ENCODE data around the gene FXYD1. TPM values are rescaled to one million over a fixed set of nuclear protein-coding genes. Genes with fewer than 3 reads are reported as not detected.
A peak's percentile ranks its signal among the peaks of the same experiment; 100 is the strongest.

The FXYD1 gene
- total RNA-seq, 1 experiment from 2014 or later: not detected

DNA sequence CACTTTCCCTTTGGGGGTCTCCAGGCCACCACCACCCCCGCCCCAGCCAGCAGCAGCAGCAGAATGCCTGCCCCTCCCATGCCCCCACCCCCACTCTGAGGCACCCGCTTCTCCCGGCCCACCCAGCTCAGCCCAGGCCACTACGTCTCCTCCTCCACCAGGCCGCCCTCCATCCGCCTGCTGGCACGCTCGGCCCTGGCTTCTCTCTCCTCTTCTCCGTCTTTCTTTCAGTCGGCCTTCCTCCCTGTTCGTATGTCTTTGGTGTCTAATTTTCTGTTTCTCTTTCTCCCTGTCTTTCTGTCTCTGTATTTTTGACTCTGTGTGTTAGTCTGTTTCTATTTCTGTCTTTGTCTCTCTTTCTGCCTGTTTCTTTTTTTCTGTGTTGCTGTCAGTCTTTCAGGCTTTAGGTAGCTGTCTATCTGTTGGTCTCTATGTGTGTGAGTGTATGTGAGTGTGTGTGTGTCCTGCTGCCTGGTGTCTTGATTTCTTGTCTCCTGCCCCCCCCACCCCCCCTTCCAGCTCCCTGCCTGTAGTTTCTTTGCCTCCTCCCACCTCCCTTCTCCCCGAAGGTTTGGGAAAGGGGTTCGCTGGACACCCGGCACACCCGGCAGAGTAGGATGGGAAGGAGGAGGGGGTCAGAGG is 3.9 kb upstream of the FXYD1 start, which contains the start of gene LGI4:
Gene LGI4 (minus strand): TSS at position 459 of the 642 bp plus-strand sequence. CDS start 379 bp downstream, at position 80.
- in situ Hi-C loops (cut with HindIII; ENCODE audit: low pct_unique_long_range_greater_than_20kb, low sequenced_read_pairs): no loop called here
- DNase-seq (ENCODE audit: low read depth, low spot score): no peak

DNA sequence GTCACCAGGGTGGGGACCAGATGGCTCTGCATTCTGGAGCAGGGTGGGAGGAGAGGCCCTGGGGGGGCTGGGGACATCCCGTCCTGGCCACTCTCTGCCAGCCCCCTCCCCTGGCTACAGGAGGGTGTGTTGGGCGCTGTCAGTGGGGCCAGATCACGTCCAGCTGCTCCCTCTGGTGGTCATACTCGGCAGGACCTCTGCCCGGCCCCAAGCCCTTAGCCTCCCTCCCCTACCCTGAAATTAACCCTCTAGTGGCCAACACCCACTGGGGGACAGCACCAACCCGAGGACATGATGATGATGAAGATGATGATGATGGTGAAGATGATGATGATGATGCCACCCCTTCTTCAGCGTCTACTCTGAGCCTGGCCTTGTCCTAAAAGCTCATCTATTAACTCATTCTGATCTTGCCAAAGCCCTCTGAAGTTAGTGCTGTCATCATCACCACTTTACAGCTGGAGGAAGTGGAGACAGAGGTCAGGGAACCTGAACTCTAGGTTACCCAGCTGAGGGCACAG is 3.2 kb upstream of the FXYD1 start:
- DNase-seq (ENCODE audit: low read depth, low spot score): peak; percentile 79
- in situ Hi-C loops (cut with HindIII; ENCODE audit: low pct_unique_long_range_greater_than_20kb, low sequenced_read_pairs): no loop called here

GRCh38 chr19:35136231-35136630 is 2.4 kb upstream of the FXYD1 start:
- in situ Hi-C loops (cut with HindIII; ENCODE audit: low pct_unique_long_range_greater_than_20kb, low sequenced_read_pairs): no loop called here
- no peak for DNase-seq (ENCODE audit: low read depth, low spot score)

- no peak for DNase-seq (ENCODE audit: low read depth, low spot score)
- in situ Hi-C loops (cut with HindIII; ENCODE audit: low pct_unique_long_range_greater_than_20kb, low sequenced_read_pairs): no loop called here
Observed at GRCh38 chr19:35136977-35137702, 1.5 kb upstream of the FXYD1 start.

DNA sequence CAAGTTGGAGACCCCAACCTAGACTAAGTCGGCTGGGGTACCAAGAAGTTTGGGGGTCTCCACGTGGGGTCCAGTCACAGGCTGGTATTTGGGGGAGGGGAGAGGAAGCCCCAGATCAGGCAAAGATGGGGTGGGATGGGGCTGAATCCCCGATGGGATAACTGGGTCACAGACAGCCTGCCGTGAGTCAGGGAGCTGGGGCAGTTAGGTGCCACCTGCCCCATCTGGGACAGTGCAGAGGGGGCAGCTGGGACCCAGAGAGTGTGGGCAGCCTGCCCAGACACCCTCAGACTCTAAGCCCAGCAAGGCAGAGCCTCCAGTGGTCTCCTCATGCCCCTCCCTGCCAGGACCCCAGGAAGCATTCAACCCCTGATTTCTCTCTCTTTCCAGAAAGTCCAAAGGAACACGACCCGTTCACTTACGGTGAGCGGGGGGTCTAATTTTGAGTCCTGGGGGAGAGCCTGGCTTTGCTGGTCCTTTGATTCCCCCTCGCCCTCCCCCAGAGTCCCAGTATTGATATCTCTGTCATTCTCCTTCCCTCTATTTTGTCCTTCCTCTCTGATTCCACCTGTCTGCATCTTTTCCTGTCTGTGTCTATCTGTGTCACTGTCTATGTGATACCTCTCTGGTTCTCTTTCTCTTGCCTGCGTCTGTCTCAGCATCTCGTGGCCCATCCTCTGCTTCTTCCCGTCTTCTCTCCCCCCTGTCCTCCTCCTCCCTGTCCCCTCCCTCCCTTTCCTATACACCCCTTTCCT is 1.8 kb downstream of the FXYD1 start:
- in situ Hi-C loops (cut with HindIII; ENCODE audit: low pct_unique_long_range_greater_than_20kb, low sequenced_read_pairs): no loop called here
- no peak for DNase-seq (ENCODE audit: low read depth, low spot score)

- DNase-seq (ENCODE audit: low read depth, low spot score): peak; percentile 89
- in situ Hi-C loops (cut with HindIII; ENCODE audit: low pct_unique_long_range_greater_than_20kb, low sequenced_read_pairs): no loop called here
Observed at GRCh38 chr19:35140962-35141836, 2.6 kb downstream of the FXYD1 start.

- no peak for DNase-seq (ENCODE audit: low read depth, low spot score)
- in situ Hi-C loops (cut with HindIII; ENCODE audit: low pct_unique_long_range_greater_than_20kb, low sequenced_read_pairs): no loop called here
Observed at GRCh38 chr19:35141837-35142605, 3.4 kb downstream of the FXYD1 start.

DNA sequence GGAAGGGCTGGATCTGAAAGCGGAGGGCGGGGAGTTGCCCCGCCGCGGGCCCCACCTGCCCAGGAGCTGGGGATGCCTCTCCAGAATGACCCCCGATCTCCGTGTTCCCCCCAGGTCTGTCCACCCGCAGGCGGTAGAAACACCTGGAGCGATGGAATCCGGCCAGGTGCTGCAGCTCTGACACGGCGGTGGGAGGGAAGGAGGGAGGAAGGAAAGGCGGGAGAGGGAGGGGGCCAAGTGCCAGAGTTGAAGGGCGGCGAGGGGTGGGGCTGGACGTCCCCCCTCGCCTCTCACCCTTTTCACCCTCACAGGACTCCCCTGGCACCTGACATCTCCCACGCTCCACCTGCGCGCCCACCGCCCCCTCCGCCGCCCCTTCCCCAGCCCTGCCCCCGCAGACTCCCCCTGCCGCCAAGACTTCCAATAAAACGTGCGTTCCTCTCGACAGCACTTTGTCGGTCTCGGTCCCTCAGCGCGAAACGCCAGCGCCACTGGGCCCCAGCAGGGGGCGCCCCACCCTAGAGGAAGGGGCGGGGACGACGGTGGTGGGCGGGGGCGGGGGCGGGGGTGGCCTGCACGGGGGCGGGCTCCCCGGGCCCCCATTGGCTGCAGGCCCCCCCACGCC is 4.1 kb downstream of the FXYD1 start:
- peak; percentile 54 for DNase-seq (ENCODE audit: low read depth, low spot score)
- in situ Hi-C loops (cut with HindIII; ENCODE audit: low pct_unique_long_range_greater_than_20kb, low sequenced_read_pairs): no loop called here

- no peak for DNase-seq (ENCODE audit: low read depth, low spot score)
- in situ Hi-C loops (cut with HindIII; ENCODE audit: low pct_unique_long_range_greater_than_20kb, low sequenced_read_pairs): no loop called here
Observed at GRCh38 chr19:35143231-35143715, 4.6 kb downstream of the FXYD1 start, which contains the start of gene FXYD7. Gene FXYD7, plus strand, starts transcription at chr19:35143255. Its CDS starts 79 bp downstream, at chr19:35143334.

- in situ Hi-C loops (cut with HindIII; ENCODE audit: low pct_unique_long_range_greater_than_20kb, low sequenced_read_pairs): no loop called here
- no peak for DNase-seq (ENCODE audit: low read depth, low spot score)
Observed at GRCh38 chr19:35143818-35144217, 5.2 kb downstream of the FXYD1 start.

- DNase-seq (ENCODE audit: low read depth, low spot score): no peak
- in situ Hi-C loops (cut with HindIII; ENCODE audit: low pct_unique_long_range_greater_than_20kb, low sequenced_read_pairs): no loop called here
Observed at GRCh38 chr19:35144259-35144599, 5.6 kb downstream of the FXYD1 start.

GRCh38 chr19:35144600-35145436 is 6.2 kb downstream of the FXYD1 start:
- DNase-seq (ENCODE audit: low read depth, low spot score): peak; percentile 40
- in situ Hi-C loops (cut with HindIII; ENCODE audit: low pct_unique_long_range_greater_than_20kb, low sequenced_read_pairs): no loop called here

GRCh38 chr19:35146746-35147459 is 8.3 kb downstream of the FXYD1 start:
- in situ Hi-C loops (cut with HindIII; ENCODE audit: low pct_unique_long_range_greater_than_20kb, low sequenced_read_pairs): no loop called here
- no peak for DNase-seq (ENCODE audit: low read depth, low spot score)

DNA sequence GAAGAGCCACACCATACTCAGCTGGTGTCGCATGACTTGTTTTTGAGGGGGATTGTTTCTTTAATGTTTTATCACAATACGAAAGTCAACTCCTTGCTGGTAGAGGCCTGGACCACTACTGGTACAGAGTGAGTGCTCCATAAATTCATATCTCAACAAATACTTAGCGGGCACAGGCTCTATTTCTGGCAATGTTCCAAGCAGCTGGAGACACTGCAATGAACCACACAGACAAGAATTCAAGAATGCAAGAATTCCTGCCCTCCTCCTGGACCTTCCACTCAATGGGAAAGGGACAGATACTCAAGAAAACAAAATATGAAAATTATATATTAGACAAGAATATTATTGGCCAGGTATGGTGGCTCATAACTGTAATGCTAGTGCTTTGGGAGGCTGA is 10.8 kb downstream of the FXYD1 start:
- in situ Hi-C loops (cut with HindIII; ENCODE audit: low pct_unique_long_range_greater_than_20kb, low sequenced_read_pairs): no loop called here
- no peak for DNase-seq (ENCODE audit: low read depth, low spot score)

- no peak for DNase-seq (ENCODE audit: low read depth, low spot score)
Observed at GRCh38 chr19:35150445-35150844, 11.8 kb downstream of the FXYD1 start.

More at GRCh38 chr19:35150445-35150844, 11.8 kb downstream of the FXYD1 start:
- in situ Hi-C loops (cut with HindIII; ENCODE audit: low pct_unique_long_range_greater_than_20kb, low sequenced_read_pairs): no loop called here

Measured in SK-MEL-5 (cell line).